ENCODE data around the gene ACP4. TPM values are rescaled to one million over a fixed set of nuclear protein-coding genes. Genes with fewer than 3 reads are reported as not detected.

Gene ACP4
- total and polyA plus RNA-seq, 2 experiments from 2014 or later, result not detected

DNA sequence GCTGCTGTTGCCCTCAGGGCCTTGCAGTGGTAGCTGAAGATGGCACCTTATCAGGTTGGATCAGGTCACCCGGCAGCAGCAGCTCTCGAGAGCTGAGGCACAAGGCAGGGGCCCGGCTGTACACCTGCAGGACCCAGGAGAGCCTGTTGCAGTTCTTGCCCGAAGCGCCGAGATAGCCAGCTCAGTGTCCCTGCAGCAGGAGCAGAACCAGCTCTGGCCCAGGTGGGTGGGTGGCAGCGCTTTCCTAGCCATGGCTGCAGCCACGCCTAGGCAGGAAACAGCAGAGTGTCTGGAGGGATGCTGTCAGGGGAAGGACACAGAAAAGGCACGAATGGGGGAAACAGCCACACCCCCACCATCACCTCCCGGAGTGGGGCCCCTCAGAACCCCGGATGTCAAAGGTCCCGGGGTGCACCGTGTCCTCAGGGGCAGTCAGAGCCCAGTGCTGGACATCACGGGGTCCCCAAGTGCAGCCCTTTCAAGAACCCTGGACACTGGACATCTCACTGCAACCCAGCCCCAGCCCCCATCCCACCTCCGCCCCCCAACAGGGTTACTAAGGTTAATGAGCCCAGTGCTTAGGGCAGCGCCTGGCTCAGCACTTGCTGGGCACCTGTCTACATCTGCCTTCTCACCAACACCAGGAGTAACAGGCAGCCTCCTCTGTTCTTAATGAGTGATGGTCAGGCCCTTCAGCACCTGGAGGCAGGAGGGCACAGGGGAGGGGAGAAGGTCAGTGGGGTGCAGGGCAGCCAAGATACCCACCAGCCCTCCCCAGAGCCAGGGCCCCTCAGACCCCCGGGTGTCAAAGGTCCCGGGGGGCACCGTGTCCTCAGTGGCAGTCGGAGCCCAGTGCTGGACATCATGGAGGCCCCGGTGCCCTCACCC is 8.7 kb downstream of the ACP4 start:
- Histone ChIP-seq H3K4me1 (ENCODE audit: insufficient read depth) (peaks cover 17% of the 10 kb centered on the region), H4K20me1 (replicated peaks; ENCODE audit: insufficient read depth) (peaks cover 75% of the 10 kb centered on the region), H3F3A (replicated peaks; ENCODE audit: low read depth) (peaks cover 69% of the 10 kb centered on the region), H3K79me2 (replicated peaks; ENCODE audit: insufficient read depth) (peaks cover 47% of the 10 kb centered on the region), H3K36me3 (ENCODE audit: insufficient read depth) (peaks cover 30% of the 10 kb centered on the region), H3K9me2 (ENCODE audit: insufficient read depth) (no peaks in the 10 kb centered on the region), H3K27ac (ENCODE audit: low read depth) (no peak overlapping the region), H3K4me2 (no peak overlapping the region), H3K4me3 (no peak overlapping the region), H2AFZ (no peak overlapping the region), H3K27me3 (ENCODE audit: insufficient read depth) (no peaks in the 10 kb centered on the region)
- Mint-ChIP-seq H3K36me3 (ENCODE audit: low read depth) (peaks cover 79% of the 10 kb centered on the region), H3K27ac (no peak overlapping the region), H3K4me3 (no peak overlapping the region), H3K9me3 (peaks cover 6% of the 10 kb centered on the region; the same call in 2 of the 3 replicates), H3K27me3 (ENCODE audit: insufficient read depth, low read depth, poor library complexity) (peaks cover 29% of the 10 kb centered on the region), H3K4me1 (peaks cover 25% of the 10 kb centered on the region)
- DNase-seq (ENCODE audit: low spot score) (no peak), ATAC-seq (no peak)
- no peak for TF ChIP-seq JUNB (IDR thresholded peaks at IDR 0.05; ENCODE audit: unreplicated experiment)
- TF ChIP-seq POLR2AphosphoS5 (IDR thresholded peaks at IDR 0.05; ENCODE audit: low read depth), result no peak; the same call in 1 of the 2 replicates
- TF ChIP-seq, protein P1, sequence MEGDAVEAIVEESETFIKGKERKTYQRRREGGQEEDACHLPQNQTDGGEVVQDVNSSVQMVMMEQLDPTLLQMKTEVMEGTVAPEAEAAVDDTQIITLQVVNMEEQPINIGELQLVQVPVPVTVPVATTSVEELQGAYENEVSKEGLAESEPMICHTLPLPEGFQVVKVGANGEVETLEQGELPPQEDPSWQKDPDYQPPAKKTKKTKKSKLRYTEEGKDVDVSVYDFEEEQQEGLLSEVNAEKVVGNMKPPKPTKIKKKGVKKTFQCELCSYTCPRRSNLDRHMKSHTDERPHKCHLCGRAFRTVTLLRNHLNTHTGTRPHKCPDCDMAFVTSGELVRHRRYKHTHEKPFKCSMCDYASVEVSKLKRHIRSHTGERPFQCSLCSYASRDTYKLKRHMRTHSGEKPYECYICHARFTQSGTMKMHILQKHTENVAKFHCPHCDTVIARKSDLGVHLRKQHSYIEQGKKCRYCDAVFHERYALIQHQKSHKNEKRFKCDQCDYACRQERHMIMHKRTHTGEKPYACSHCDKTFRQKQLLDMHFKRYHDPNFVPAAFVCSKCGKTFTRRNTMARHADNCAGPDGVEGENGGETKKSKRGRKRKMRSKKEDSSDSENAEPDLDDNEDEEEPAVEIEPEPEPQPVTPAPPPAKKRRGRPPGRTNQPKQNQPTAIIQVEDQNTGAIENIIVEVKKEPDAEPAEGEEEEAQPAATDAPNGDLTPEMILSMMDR (conservative IDR thresholded peaks at IDR 0.05; ENCODE audit: low read depth in 2 of 2), result no peak
- TF ChIP-seq, protein P2, sequence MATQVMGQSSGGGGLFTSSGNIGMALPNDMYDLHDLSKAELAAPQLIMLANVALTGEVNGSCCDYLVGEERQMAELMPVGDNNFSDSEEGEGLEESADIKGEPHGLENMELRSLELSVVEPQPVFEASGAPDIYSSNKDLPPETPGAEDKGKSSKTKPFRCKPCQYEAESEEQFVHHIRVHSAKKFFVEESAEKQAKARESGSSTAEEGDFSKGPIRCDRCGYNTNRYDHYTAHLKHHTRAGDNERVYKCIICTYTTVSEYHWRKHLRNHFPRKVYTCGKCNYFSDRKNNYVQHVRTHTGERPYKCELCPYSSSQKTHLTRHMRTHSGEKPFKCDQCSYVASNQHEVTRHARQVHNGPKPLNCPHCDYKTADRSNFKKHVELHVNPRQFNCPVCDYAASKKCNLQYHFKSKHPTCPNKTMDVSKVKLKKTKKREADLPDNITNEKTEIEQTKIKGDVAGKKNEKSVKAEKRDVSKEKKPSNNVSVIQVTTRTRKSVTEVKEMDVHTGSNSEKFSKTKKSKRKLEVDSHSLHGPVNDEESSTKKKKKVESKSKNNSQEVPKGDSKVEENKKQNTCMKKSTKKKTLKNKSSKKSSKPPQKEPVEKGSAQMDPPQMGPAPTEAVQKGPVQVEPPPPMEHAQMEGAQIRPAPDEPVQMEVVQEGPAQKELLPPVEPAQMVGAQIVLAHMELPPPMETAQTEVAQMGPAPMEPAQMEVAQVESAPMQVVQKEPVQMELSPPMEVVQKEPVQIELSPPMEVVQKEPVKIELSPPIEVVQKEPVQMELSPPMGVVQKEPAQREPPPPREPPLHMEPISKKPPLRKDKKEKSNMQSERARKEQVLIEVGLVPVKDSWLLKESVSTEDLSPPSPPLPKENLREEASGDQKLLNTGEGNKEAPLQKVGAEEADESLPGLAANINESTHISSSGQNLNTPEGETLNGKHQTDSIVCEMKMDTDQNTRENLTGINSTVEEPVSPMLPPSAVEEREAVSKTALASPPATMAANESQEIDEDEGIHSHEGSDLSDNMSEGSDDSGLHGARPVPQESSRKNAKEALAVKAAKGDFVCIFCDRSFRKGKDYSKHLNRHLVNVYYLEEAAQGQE (IDR thresholded peaks at IDR 0.05; ENCODE audit: unreplicated experiment), result no peak
- no peak for TF ChIP-seq CREB1 (CRISPR knock-in tag; IDR thresholded peaks at IDR 0.05; ENCODE audit: low read depth)
- TF ChIP-seq, protein P3, sequence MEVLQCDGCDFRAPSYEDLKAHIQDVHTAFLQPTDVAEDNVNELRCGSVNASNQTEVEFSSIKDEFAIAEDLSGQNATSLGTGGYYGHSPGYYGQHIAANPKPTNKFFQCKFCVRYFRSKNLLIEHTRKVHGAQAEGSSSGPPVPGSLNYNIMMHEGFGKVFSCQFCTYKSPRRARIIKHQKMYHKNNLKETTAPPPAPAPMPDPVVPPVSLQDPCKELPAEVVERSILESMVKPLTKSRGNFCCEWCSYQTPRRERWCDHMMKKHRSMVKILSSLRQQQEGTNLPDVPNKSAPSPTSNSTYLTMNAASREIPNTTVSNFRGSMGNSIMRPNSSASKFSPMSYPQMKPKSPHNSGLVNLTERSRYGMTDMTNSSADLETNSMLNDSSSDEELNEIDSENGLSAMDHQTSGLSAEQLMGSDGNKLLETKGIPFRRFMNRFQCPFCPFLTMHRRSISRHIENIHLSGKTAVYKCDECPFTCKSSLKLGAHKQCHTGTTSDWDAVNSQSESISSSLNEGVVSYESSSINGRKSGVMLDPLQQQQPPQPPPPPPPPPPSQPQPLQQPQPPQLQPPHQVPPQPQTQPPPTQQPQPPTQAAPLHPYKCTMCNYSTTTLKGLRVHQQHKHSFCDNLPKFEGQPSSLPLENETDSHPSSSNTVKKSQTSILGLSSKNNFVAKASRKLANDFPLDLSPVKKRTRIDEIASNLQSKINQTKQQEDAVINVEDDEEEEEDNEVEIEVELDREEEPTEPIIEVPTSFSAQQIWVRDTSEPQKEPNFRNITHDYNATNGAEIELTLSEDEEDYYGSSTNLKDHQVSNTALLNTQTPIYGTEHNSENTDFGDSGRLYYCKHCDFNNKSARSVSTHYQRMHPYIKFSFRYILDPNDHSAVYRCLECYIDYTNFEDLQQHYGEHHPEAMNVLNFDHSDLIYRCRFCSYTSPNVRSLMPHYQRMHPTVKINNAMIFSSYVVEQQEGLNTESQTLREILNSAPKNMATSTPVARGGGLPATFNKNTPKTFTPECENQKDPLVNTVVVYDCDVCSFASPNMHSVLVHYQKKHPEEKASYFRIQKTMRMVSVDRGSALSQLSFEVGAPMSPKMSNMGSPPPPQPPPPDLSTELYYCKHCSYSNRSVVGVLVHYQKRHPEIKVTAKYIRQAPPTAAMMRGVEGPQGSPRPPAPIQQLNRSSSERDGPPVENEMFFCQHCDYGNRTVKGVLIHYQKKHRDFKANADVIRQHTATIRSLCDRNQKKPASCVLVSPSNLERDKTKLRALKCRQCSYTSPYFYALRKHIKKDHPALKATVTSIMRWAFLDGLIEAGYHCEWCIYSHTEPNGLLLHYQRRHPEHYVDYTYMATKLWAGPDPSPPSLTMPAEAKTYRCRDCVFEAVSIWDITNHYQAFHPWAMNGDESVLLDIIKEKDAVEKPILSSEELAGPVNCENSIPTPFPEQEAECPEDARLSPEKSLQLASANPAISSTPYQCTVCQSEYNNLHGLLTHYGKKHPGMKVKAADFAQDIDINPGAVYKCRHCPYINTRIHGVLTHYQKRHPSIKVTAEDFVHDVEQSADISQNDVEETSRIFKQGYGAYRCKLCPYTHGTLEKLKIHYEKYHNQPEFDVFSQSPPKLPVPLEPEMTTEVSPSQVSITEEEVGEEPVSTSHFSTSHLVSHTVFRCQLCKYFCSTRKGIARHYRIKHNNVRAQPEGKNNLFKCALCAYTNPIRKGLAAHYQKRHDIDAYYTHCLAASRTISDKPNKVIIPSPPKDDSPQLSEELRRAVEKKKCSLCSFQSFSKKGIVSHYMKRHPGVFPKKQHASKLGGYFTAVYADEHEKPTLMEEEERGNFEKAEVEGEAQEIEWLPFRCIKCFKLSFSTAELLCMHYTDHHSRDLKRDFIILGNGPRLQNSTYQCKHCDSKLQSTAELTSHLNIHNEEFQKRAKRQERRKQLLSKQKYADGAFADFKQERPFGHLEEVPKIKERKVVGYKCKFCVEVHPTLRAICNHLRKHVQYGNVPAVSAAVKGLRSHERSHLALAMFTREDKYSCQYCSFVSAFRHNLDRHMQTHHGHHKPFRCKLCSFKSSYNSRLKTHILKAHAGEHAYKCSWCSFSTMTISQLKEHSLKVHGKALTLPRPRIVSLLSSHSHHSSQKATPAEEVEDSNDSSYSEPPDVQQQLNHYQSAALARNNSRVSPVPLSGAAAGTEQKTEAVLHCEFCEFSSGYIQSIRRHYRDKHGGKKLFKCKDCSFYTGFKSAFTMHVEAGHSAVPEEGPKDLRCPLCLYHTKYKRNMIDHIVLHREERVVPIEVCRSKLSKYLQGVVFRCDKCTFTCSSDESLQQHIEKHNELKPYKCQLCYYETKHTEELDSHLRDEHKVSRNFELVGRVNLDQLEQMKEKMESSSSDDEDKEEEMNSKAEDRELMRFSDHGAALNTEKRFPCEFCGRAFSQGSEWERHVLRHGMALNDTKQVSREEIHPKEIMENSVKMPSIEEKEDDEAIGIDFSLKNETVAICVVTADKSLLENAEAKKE (CRISPR knock-in tag; IDR thresholded peaks at IDR 0.05), result no peak
- no peak for TF ChIP-seq EZH2phosphoT487 (IDR thresholded peaks at IDR 0.05; ENCODE audit: unreplicated experiment)
- TF ChIP-seq ZNF331 (CRISPR knock-in tag; IDR thresholded peaks at IDR 0.05; ENCODE audit: low read depth), result no peak
- TF ChIP-seq EZH2 (IDR thresholded peaks at IDR 0.05; ENCODE audit: low read depth, unreplicated experiment), result no peak
- no peak for TF ChIP-seq STAT1 (IDR thresholded peaks at IDR 0.05; ENCODE audit: unreplicated experiment)

Data from GM23338 (cell line).